Vagina (tissue), 2 donors: ENCODE data around the gene BRD3OS.

ENCODE experiments used
- CTCF ChIP-seq, 3 experiments: fragments of 450-650 bp in 2 of 3; fragments of 200-600 bp in 1 of 3; sonication (generic) in 1 of 3; IDR thresholded peaks; one replicate each; pipeline ENCODE4 v1.5.1; 2017 to 2019; ENCODE audit warnings: antibody characterized with exemption in 3 of 3, mild to moderate bottlenecking in 2 of 3, moderate library complexity in 2 of 3
- POLR2A ChIP-seq, 2 donors: fragments of 450-650 bp; IDR thresholded peaks; one replicate each; pipeline ENCODE4 v1.6.1; 2017; ENCODE audit warnings: antibody characterized with exemption in 2 of 2, mild to moderate bottlenecking in 2 of 2, moderate library complexity in 2 of 2

- no peak for TF ChIP-seq CTCF (IDR thresholded peaks at IDR 0.05)
- no peak for TF ChIP-seq POLR2A (IDR thresholded peaks at IDR 0.05)
These were observed 17.7 kb upstream of the BRD3OS start for GRCh38 chr9:134007571-134007970.
